ENCODE measurements around the gene STARD7. TPM values are rescaled to one million over a fixed set of nuclear protein-coding genes. Genes with fewer than 3 reads are reported as not detected.

The STARD7 gene, protein sequence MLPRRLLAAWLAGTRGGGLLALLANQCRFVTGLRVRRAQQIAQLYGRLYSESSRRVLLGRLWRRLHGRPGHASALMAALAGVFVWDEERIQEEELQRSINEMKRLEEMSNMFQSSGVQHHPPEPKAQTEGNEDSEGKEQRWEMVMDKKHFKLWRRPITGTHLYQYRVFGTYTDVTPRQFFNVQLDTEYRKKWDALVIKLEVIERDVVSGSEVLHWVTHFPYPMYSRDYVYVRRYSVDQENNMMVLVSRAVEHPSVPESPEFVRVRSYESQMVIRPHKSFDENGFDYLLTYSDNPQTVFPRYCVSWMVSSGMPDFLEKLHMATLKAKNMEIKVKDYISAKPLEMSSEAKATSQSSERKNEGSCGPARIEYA
- total RNA-seq = 183 TPM

DNA sequence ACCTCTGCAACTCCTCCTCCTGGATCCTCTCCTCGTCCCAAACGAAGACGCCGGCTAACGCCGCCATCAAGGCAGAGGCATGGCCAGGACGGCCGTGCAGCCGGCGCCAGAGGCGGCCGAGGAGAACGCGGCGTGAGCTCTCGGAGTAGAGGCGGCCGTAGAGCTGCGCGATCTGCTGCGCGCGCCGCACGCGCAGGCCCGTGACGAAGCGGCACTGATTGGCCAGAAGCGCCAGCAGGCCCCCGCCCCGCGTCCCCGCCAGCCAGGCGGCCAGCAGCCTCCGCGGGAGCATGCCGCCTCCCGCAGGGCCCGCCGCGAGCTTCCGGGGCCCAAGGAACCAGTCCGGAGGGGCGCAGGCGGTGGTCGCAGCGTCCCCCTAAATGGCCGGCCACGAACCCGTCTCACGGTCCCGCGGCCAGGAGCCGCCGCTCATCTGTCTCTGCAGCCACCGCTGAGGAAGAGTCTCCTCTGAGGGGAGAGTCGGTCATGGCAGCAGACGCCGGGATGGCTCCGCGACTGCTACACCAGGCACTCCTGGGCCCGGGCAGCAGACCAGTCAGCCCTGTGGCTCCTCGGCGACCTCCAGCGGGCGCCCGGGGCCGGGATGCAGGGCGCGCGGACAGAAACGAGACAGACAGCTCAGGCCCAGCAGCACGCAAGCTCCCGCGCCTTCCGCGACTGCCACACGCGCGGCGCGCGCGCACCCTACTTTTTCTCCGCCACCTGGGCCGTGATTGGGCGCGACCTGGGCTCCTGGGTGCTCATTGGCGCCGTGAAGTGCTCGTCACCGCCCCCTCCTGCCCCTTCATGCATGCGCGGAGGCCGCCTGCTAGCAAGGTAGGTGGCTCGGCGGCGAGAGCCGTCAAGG is at the start of gene STARD7:
STARD7 (minus strand) TSS at position 685 of the 868 bp plus-strand sequence; CDS start at position 292, 393 bp downstream.

DNA sequence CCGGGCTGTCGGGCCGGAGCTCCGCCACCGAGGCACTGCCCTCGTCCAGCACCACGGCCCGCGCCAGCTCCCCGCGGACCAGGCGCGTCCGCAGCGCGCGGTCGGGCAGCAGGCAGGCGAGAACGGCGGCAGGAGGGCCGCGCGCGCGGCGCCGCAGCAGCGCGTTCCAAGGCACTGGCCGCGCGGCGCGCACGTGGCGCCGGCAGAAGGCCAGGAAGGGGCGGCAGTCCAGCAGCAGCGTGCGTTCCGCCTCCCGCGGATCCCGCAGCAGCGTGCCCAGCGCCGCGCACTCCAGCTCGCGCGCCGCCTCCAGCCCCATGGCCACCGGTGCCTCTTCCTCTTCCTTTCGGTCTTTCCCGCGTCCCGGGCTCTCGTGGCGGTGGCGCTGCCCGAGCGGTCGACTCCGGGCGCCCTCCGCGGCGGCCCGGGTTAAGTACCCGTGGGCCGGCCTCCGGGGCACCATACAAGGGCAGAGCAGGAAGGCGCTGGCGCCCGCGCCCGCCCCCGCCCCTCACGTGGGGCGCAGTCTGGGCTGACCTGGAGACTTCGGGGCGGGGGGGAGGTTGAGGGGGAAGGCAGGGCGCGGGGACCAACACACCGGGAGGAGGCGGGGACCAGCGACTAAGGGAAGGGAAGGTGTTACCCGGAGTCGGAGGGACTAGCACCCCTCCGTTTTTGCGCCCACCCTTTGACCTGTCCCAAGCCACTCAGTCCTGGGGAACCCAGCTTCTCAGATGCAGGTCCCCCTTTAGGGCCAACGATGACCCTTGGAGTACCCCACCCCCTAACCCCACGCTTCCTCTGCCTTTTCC is 63.4 kb downstream of the STARD7 start, which contains the start of gene DUSP2:
DUSP2 (minus strand) TSS at position 405 of the 812 bp plus-strand sequence; CDS start at position 319, 86 bp downstream.

DNA sequence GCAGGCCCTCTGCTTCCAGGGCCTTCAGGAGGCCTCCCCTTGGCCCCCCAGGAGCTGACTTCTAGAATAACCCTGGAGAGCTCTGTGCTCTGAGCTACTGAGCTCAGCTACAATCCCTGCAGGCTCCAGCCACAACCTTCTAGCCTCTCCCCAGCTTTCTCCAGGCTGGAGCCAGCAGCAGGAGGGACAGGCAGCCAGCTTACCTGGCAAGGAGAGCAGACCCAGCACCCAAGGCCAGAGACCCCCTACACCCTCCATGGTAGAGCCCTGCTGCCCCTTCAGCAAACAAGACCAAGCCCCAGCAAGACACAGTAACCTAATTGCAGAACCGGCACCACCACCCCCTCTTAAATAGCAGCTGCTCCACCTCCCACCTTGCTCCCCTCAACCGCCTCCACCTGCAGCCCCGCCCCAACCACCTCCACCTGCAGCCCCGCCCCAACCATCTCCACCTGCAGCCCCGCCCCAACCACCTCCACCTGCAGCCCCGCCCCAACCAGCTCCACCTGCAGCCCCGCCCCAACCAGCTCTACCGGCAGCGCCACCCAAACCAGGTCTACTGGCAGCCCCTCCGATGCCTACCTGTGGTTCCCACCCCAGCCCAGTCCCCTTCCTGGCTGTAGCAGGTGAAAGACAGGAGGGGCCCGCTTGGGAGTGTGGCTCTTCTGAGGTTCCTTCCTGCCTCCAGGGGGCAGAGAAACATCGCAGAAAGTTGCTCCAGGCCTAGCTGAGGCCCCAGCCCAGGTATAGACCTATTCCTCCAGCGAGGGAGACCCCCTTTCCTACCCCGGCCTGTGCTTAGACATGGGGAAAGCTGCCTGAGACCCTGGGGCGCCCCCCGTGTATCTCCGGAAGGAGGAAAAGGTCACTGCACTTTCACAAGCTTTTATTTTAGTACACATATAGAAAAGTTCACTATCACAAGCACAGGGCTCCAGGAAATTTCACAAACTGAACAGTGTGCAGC is 70.2 kb downstream of the STARD7 start, which contains the start of gene ASTL:
ASTL (minus strand) TSS at position 324 of the 967 bp plus-strand sequence; CDS start at position 258, 66 bp downstream.

Other genes with a start within 250 kb of the STARD7 start
- 589 TPM for gene ANKRD36C, start 217.0 kb downstream of the STARD7 start, total RNA-seq
- gene GPAT2, start 173.9 kb downstream of the STARD7 start, total RNA-seq = 3.1 TPM
- not detected for gene ADRA2B, start 92.3 kb downstream of the STARD7 start, total RNA-seq
- gene ASTL, start 70.3 kb downstream of the STARD7 start, total RNA-seq = not detected
- gene DUSP2, start 63.4 kb downstream of the STARD7 start, total RNA-seq = 4.4 TPM
- gene TMEM127, start 57.2 kb upstream of the STARD7 start, total RNA-seq = 21.3 TPM
- gene CIAO1, start 57.4 kb upstream of the STARD7 start, total RNA-seq = 93.9 TPM
- 102 TPM for gene SNRNP200, start 96.7 kb upstream of the STARD7 start, total RNA-seq
- 4.7 TPM for gene ITPRIPL1, start 116.5 kb upstream of the STARD7 start, total RNA-seq
- gene NCAPH, start 126.9 kb upstream of the STARD7 start, total RNA-seq = 5.6 TPM

Data from parietal lobe (tissue), 1 donor.